ENCODE measurements around the gene CACNA2D4.

CACNA2D4 gene

GRCh38 chr12:1853716-1854115 lies 64.7 kb downstream of the CACNA2D4 start:
- in situ Hi-C loops (cut with HindIII; ENCODE audit: low sequenced_read_pairs), result no loop called here
- no peak for TF ChIP-seq CTCF (IDR thresholded peaks at IDR 0.05; ENCODE audit: low read depth, low read length, missing control alignments)

GRCh38 chr12:1852076-1852475 lies 66.4 kb downstream of the CACNA2D4 start:
- in situ Hi-C loops (cut with HindIII; ENCODE audit: low sequenced_read_pairs), result no loop called here
- H3K4me3 ChIP-seq (ENCODE audit: low read depth, low read length), result no peak overlapping the region
- DNase-seq (ENCODE audit: low read depth), result no peak
- TF ChIP-seq CTCF (IDR thresholded peaks at IDR 0.05; ENCODE audit: low read depth, low read length, missing control alignments), result no peak

More at GRCh38 chr12:1853716-1854115, 64.7 kb downstream of the CACNA2D4 start:
- H3K4me3 ChIP-seq (ENCODE audit: low read depth, low read length), result no peak overlapping the region
- DNase-seq (ENCODE audit: low read depth), result no peak

- peak; percentile 71 for DNase-seq (ENCODE audit: low read depth)
- no peak overlapping the region for H3K4me3 ChIP-seq (ENCODE audit: low read depth, low read length)
- in situ Hi-C loops (cut with HindIII; ENCODE audit: low sequenced_read_pairs), result no loop called here
- no peak for TF ChIP-seq CTCF (IDR thresholded peaks at IDR 0.05; ENCODE audit: low read depth, low read length, missing control alignments)
These were observed 67.2 kb downstream of the CACNA2D4 start for GRCh38 chr12:1851151-1851701.

- no peak overlapping the region for H3K4me3 ChIP-seq (ENCODE audit: low read depth, low read length)
- no peak for DNase-seq (ENCODE audit: low read depth)
- in situ Hi-C loops (cut with HindIII; ENCODE audit: low sequenced_read_pairs), result no loop called here
These were observed 69.7 kb downstream of the CACNA2D4 start for GRCh38 chr12:1848745-1849144.

GRCh38 chr12:1848146-1848545 lies 70.3 kb downstream of the CACNA2D4 start:
- in situ Hi-C loops (cut with HindIII; ENCODE audit: low sequenced_read_pairs), result no loop called here
- no peak for TF ChIP-seq CTCF (IDR thresholded peaks at IDR 0.05; ENCODE audit: low read depth, low read length, missing control alignments)

More at GRCh38 chr12:1848745-1849144, 69.7 kb downstream of the CACNA2D4 start:
- no peak for TF ChIP-seq CTCF (IDR thresholded peaks at IDR 0.05; ENCODE audit: low read depth, low read length, missing control alignments)

GRCh38 chr12:1847411-1847810 lies 71.0 kb downstream of the CACNA2D4 start:
- no peak overlapping the region for H3K4me3 ChIP-seq (ENCODE audit: low read depth, low read length)
- in situ Hi-C loops (cut with HindIII; ENCODE audit: low sequenced_read_pairs), result no loop called here
- no peak for DNase-seq (ENCODE audit: low read depth)
- no peak for TF ChIP-seq CTCF (IDR thresholded peaks at IDR 0.05; ENCODE audit: low read depth, low read length, missing control alignments)

More at GRCh38 chr12:1848146-1848545, 70.3 kb downstream of the CACNA2D4 start:
- no peak overlapping the region for H3K4me3 ChIP-seq (ENCODE audit: low read depth, low read length)
- DNase-seq (ENCODE audit: low read depth), result no peak

All from astrocyte of the cerebellum (primary cell).